Measurements from ENCODE around the gene SLC38A6.

DNA sequence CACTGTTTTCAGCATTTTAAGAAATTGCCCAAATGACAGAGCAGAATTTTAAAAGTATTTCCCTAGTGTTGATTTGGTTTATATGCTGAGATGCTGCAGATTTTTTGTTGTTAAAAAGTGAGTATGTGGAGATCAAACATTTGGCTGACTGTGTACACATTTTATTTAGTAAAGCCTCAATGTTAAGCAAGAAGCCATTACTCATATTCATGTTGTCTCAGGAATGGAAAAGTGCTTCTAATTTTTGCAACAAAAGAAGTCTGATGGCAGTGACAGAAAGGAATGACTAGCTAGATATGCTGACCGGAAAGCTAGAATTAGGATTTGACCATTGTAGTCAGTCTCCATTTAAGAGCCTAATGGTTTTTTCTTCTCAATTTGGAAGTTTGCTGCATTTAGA, 22.5 kb downstream of the SLC38A6 start:
- TF ChIP-seq, protein P1, sequence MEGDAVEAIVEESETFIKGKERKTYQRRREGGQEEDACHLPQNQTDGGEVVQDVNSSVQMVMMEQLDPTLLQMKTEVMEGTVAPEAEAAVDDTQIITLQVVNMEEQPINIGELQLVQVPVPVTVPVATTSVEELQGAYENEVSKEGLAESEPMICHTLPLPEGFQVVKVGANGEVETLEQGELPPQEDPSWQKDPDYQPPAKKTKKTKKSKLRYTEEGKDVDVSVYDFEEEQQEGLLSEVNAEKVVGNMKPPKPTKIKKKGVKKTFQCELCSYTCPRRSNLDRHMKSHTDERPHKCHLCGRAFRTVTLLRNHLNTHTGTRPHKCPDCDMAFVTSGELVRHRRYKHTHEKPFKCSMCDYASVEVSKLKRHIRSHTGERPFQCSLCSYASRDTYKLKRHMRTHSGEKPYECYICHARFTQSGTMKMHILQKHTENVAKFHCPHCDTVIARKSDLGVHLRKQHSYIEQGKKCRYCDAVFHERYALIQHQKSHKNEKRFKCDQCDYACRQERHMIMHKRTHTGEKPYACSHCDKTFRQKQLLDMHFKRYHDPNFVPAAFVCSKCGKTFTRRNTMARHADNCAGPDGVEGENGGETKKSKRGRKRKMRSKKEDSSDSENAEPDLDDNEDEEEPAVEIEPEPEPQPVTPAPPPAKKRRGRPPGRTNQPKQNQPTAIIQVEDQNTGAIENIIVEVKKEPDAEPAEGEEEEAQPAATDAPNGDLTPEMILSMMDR (IDR thresholded peaks at IDR 0.05): no peak
- TF ChIP-seq POLR2A (IDR thresholded peaks at IDR 0.05): no peak

All from right lobe of liver (tissue), 4 donors.